Gastrocnemius medialis (tissue), 4 donors: ENCODE results near the gene WDFY2.

ENCODE experiments used
- POLR2A ChIP-seq, 2 donors: fragments of 450-650 bp; IDR thresholded peaks; one replicate each; pipeline ENCODE4 v1.6.1; 2017; ENCODE audit warnings: antibody characterized with exemption in 2 of 2, mild to moderate bottlenecking in 2 of 2, moderate library complexity in 2 of 2
- TF ChIP-seq, protein P1 (sequence below), 5 experiments: fragments of 450-650 bp in 3 of 5; fragments of 200-600 bp in 2 of 5; sonication (generic) in 2 of 5; IDR thresholded peaks in 4 of 5; conservative IDR thresholded peaks in 1 of 5; 1 replicate in 4 of 5; 2 replicates in 1 of 5; pipeline ENCODE4 v1.5.1; 2016 to 2019; ENCODE audit warnings: antibody characterized with exemption in 5 of 5, mild to moderate bottlenecking in 3 of 5, moderate library complexity in 3 of 5

- TF ChIP-seq, protein P1, sequence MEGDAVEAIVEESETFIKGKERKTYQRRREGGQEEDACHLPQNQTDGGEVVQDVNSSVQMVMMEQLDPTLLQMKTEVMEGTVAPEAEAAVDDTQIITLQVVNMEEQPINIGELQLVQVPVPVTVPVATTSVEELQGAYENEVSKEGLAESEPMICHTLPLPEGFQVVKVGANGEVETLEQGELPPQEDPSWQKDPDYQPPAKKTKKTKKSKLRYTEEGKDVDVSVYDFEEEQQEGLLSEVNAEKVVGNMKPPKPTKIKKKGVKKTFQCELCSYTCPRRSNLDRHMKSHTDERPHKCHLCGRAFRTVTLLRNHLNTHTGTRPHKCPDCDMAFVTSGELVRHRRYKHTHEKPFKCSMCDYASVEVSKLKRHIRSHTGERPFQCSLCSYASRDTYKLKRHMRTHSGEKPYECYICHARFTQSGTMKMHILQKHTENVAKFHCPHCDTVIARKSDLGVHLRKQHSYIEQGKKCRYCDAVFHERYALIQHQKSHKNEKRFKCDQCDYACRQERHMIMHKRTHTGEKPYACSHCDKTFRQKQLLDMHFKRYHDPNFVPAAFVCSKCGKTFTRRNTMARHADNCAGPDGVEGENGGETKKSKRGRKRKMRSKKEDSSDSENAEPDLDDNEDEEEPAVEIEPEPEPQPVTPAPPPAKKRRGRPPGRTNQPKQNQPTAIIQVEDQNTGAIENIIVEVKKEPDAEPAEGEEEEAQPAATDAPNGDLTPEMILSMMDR (IDR thresholded peaks at IDR 0.05 in 4 of 5, conservative IDR thresholded peaks at IDR 0.05 in 1 of 5) = no peak
- no peak for TF ChIP-seq POLR2A (IDR thresholded peaks at IDR 0.05)
Observed at GRCh38 chr13:51733374-51734298, 149.4 kb downstream of the WDFY2 start.
